Measurements from ENCODE around the gene C12orf57. TPM values are rescaled to one million over a fixed set of nuclear protein-coding genes. Genes with fewer than 3 reads are reported as not detected.
A peak's percentile ranks its signal among the peaks of the same experiment; 100 is the strongest.
"Not testable (repeated sequence)": the region's sequence is repeated elsewhere in the genome, so short reads cannot be mapped to it uniquely, and the experiment has no call there.

Gene C12orf57
- total and polyA plus RNA-seq, 8 donors: 86.8 to 314 (median 105) TPM

GRCh38 chr12:6905414-6906040, 38.3 kb upstream of the C12orf57 start:
- H3K27ac ChIP-seq: peak overlapping the region in 1 of 4 donors; percentile 71
- H3K9me3 ChIP-seq: no peaks in the 10 kb centered on the region
- WGBS, 2 donors: 58 to 71% methylated on average over 5 of the region's 5 CpGs
- no peaks in the 10 kb centered on the region for H3K36me3 ChIP-seq
- ATAC-seq (no peak), FAIRE-seq (no peak), DNase-seq (no peak)
- H3K4me1 ChIP-seq: peaks cover 0 to 7% (median 4%) of the 10 kb centered on the region in 3 donors
- intact Hi-C loops (cut with DNase I): no loop called here
- no peaks in the 10 kb centered on the region for H3K27me3 ChIP-seq
- peak overlapping the region in 1 of 4 donors; percentile 63 for H3K4me3 ChIP-seq
- TF ChIP-seq, protein P1, sequence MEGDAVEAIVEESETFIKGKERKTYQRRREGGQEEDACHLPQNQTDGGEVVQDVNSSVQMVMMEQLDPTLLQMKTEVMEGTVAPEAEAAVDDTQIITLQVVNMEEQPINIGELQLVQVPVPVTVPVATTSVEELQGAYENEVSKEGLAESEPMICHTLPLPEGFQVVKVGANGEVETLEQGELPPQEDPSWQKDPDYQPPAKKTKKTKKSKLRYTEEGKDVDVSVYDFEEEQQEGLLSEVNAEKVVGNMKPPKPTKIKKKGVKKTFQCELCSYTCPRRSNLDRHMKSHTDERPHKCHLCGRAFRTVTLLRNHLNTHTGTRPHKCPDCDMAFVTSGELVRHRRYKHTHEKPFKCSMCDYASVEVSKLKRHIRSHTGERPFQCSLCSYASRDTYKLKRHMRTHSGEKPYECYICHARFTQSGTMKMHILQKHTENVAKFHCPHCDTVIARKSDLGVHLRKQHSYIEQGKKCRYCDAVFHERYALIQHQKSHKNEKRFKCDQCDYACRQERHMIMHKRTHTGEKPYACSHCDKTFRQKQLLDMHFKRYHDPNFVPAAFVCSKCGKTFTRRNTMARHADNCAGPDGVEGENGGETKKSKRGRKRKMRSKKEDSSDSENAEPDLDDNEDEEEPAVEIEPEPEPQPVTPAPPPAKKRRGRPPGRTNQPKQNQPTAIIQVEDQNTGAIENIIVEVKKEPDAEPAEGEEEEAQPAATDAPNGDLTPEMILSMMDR (IDR thresholded peaks at IDR 0.05): no peak

- intact Hi-C loops (cut with DNase I); ATAC-seq; H3K27me3 ChIP-seq; H3K4me3 ChIP-seq; H3K9me3 ChIP-seq; H3K4me1 ChIP-seq; FAIRE-seq; H3K27ac ChIP-seq; H3K36me3 ChIP-seq: not testable (repeated sequence)
- 91 to 97% methylated on average over 11 of the region's 11 CpGs for WGBS, 2 donors
- DNase-seq: peak in 1 of 6 donors; percentile 27
Measured at GRCh38 chr12:6908141-6908540, 35.7 kb upstream of the C12orf57 start.

- FAIRE-seq: no peak
- no peak overlapping the region for H3K4me3 ChIP-seq
- H3K27me3 ChIP-seq: no peaks in the 10 kb centered on the region
- TF ChIP-seq, protein P1 (IDR thresholded peaks at IDR 0.05): no peak
- intact Hi-C loops (cut with DNase I): no loop called here
- ATAC-seq: no peak
- DNase-seq: peak in 1 of 6 donors; percentile 35
- no peak overlapping the region for H3K27ac ChIP-seq
- no peaks in the 10 kb centered on the region for H3K36me3 ChIP-seq
- WGBS, 2 donors: 84 to 85% methylated on average over 4 of the region's 4 CpGs
- H3K4me1 ChIP-seq: peaks cover 0 to 7% (median 0%) of the 10 kb centered on the region in 3 donors
- no peaks in the 10 kb centered on the region for H3K9me3 ChIP-seq
Measured at GRCh38 chr12:6909421-6910145, 34.2 kb upstream of the C12orf57 start.

DNA sequence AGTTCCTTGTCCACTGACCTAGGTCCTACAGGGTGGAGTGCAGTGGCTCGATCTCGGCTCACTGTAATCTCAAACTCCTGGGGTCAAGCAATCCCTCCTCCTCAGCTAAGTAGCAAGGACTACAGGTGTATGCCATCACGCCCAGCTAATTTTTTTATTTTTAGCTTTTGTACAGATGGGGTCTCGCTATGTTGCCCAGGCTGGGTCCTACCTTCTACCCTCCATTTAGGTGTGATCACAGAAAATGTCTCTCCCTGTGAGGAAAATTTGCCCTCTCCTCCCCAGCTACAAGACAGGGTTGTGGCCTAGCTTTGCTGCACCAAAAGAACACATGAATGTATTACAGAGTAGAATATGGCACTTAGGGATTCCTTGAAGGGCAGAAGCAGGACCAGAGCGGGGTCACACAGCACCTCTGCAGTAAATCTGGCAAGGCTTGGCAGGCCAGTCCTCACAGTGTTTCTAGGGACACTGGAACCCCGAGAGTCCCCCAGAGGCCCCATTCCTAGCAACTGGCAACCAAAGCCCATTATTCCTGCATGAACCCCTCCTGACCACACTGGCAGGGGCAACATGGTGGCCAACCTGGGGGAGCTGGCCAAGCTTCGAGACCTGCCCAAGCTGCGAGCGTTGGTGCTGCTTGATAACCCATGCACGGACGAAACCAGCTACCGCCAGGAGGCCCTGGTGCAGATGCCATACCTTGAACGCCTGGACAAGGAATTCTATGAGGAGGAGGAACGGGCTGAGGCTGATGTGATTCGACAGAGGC, 31.5 kb upstream of the C12orf57 start:
- Histone ChIP-seq H3K27me3 (no peaks in the 10 kb centered on the region), H3K36me3 (no peaks in the 10 kb centered on the region), H3K4me3 (no peak overlapping the region), H3K27ac (no peak overlapping the region), H3K9me3 (no peaks in the 10 kb centered on the region), H3K4me1 (peaks cover 0 to 4% (median 0%) of the 10 kb centered on the region in 3 donors)
- 64 to 74% methylated on average over 15 of the region's 15 CpGs for WGBS, 2 donors
- TF ChIP-seq, protein P1 (IDR thresholded peaks at IDR 0.05): no peak
- no peak for ATAC-seq
- intact Hi-C loops (cut with DNase I): no loop called here
- no peak for FAIRE-seq
- peak in 2 of 6 donors; percentile 7 to 50 for DNase-seq

DNA sequence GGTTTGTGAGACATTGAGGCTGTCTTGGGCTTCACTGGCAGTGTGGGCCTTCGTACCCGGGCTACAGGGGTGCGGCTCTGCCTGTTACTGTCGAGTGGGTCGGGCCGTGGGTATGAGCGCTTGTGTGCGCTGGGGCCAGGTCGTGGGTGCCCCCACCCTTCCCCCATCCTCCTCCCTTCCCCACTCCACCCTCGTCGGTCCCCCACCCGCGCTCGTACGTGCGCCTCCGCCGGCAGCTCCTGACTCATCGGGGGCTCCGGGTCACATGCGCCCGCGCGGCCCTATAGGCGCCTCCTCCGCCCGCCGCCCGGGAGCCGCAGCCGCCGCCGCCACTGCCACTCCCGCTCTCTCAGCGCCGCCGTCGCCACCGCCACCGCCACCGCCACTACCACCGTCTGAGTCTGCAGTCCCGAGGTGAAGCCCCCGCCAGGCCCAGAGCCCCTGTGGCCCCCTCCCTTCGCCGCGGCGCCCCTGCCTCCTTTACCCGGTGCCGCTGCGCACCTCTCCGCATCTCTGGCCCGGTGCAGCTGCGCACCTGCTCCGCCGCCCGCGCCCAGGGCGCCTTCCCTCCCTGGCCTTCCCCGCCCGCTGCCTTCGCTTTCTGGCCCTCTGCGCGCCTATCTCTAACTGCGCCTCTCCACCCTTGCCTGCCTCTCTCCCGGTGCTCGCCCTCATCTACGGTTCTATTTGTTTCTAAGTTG, 29.4 kb upstream of the C12orf57 start, which contains the start of gene ENO2:
Gene ENO2, plus strand, starts transcription at position 335 of the 701 bp plus-strand sequence. CDS start 1,253 bp downstream, outside the sequence.
- Histone ChIP-seq H3K4me1 (peaks cover 0 to 4% (median 0%) of the 10 kb centered on the region in 3 donors), H3K36me3 (no peaks in the 10 kb centered on the region), H3K27ac (peak within 1 kb of the TSS in 2 of 4 donors; percentile 10 to 60), H3K4me3 (peak within 1 kb of the TSS; percentile 14 to 60 (median 37)), H3K9me3 (no peaks in the 10 kb centered on the region), H3K27me3 (no peaks in the 10 kb centered on the region)
- WGBS, 2 donors: 0% methylated on average over 39 to 68 of the region's 68 CpGs
- TF ChIP-seq, protein P1 (IDR thresholded peaks at IDR 0.05): no peak
- ATAC-seq (peak; percentile 79 to 93 (median 88)), FAIRE-seq (no peak), DNase-seq (peak; percentile 46 to 87 (median 64))
- intact Hi-C loops (cut with DNase I): no loop called here
